Measurements from ENCODE around the gene FLAD1.

- peak; percentile 50; the same call in 1 of the 2 replicates for TF ChIP-seq CTCF (conservative IDR thresholded peaks at IDR 0.05; ENCODE audit: low read depth, low read length)
- TF ChIP-seq EZH2 (IDR thresholded peaks at IDR 0.05; ENCODE audit: borderline replicate concordance, low read depth, low read length, poor library complexity, severe bottlenecking): no peak
These were observed 46.5 kb upstream of the FLAD1 start, which contains the start of gene PMVK for GRCh38 chr1:154936555-154937084.
